ENCODE data around the gene SH3GLB1. TPM values are rescaled to one million over a fixed set of nuclear protein-coding genes. Genes with fewer than 3 reads are reported as not detected.

Gene SH3GLB1
- total and polyA plus RNA-seq, 2 of the 8 experiments (the other 6 are each of a cell fraction or from before 2014, with no cell fraction given), result 7.7 to 43.1 TPM

DNA sequence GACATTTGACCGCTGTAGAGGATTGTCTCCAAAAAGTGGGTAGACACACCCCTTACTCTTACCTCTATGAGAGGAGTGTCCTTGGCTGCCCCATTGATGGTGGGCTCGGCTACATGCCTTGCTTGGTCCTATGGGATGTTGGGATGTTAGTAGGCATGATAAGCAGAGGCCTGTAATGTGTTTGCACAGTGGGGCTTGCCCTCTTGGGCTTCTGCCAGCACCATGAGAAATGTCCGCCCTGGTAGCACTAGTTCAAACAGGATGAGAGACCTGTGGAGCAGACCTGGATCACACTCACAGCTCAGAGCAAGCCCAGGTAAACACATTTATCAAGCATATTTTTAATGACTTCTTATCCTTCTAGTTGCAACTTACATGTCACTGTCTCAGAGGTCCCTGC is 54.2 kb downstream of the SH3GLB1 start (continued):
- TF ChIP-seq HDAC2 (IDR thresholded peaks at IDR 0.05; ENCODE audit: borderline replicate concordance in 1 of 2, low read depth in 2 of 2, low read length in 2 of 2) (no peak), TBP (IDR thresholded peaks at IDR 0.05; ENCODE audit: low read depth, low read length) (no peak), SAP30 (IDR thresholded peaks at IDR 0.05; ENCODE audit: insufficient read depth, insufficient replicate concordance, low read length) (no peak), SP2 (IDR thresholded peaks at IDR 0.05; ENCODE audit: low read length) (no peak), SRF (IDR thresholded peaks at IDR 0.05; ENCODE audit: low read depth, low read length) (no peak), JUND (IDR thresholded peaks at IDR 0.05; ENCODE audit: low read length) (no peak)
